HG03521 (cell line): ENCODE measurements around the gene PER2.
"Not testable (repeated sequence)": the region's sequence is repeated elsewhere in the genome, so short reads cannot be mapped to it uniquely, and the experiment has no call there.

Experiments
- ATAC-seq: cut with Tn5 transposase; IDR thresholded peaks from one replicate; pipeline ENCODE4 v1.9.1; 2021; ENCODE audit warnings: mild to moderate bottlenecking, moderate library complexity; ENCODE audit not compliant: unreplicated experiment

The PER2 gene, protein sequence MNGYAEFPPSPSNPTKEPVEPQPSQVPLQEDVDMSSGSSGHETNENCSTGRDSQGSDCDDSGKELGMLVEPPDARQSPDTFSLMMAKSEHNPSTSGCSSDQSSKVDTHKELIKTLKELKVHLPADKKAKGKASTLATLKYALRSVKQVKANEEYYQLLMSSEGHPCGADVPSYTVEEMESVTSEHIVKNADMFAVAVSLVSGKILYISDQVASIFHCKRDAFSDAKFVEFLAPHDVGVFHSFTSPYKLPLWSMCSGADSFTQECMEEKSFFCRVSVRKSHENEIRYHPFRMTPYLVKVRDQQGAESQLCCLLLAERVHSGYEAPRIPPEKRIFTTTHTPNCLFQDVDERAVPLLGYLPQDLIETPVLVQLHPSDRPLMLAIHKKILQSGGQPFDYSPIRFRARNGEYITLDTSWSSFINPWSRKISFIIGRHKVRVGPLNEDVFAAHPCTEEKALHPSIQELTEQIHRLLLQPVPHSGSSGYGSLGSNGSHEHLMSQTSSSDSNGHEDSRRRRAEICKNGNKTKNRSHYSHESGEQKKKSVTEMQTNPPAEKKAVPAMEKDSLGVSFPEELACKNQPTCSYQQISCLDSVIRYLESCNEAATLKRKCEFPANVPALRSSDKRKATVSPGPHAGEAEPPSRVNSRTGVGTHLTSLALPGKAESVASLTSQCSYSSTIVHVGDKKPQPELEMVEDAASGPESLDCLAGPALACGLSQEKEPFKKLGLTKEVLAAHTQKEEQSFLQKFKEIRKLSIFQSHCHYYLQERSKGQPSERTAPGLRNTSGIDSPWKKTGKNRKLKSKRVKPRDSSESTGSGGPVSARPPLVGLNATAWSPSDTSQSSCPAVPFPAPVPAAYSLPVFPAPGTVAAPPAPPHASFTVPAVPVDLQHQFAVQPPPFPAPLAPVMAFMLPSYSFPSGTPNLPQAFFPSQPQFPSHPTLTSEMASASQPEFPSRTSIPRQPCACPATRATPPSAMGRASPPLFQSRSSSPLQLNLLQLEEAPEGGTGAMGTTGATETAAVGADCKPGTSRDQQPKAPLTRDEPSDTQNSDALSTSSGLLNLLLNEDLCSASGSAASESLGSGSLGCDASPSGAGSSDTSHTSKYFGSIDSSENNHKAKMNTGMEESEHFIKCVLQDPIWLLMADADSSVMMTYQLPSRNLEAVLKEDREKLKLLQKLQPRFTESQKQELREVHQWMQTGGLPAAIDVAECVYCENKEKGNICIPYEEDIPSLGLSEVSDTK (N-terminal part only)

DNA sequence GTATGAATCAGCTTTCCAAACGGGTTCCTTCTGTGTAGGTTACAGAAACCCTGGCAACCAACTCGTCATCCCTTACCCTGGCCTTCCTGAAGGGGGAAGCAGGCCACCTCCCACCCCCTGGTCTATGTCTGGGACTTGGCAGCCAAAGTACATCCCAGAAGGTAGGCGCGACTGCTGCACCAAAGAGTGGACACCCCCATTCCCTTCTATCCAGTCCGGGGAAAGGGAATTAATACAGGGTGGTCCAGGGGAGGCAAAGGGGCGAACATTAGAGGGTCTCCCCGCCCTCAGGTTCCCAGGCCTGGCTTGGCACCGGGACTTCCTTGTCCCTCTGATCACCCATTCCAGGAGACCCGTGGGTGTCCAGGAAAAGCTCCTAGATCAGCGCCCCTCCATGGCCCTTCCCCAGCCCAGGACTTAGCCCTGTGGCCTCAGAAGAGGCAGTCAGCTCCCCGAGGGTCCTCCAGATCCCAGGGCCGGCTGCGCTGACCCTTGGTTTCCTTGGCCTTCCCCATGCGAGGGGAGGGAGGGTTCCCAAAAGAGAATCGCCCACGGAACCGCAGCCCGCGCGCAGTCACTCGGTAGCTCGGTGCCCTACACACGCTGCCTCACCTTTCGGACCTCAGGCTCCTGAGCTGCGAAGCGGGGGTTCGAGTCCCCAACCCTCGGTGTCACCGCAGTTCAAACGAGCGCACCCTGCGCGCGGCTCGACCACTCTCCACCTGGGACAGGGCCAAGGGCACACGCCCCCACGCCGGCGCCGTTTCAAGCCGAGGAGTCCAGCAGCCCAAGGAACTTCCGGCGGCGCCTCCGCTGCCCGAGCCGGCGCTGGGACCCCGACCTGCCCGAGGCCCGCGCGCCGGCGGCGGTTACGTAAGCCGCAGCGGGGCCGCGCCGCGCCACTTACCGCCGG is at the start of gene PER2:
Gene PER2, minus strand, starts transcription at position 874 of the 913 bp plus-strand sequence. CDS start 10,674 bp downstream, outside the sequence.
- ATAC-seq: no peak

DNA sequence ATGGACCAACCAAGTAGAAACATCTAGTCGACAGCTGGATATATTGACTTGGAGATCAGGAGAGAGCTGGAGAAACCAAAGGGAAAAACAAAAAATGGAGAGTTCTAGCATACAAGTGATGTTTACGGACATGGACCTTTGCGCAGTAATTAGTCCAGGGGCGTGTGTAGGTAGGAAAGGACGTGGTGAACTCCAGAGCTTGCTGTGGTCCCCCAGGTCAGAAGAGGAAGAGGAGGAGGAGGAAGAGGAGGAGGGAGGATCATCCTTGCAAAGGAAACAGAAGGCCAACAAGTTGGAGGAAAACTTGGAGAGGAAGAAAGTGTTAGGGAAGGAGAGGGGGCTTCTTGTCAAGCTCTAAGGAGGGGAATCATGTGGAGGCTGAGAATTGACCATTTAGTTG is 49.4 kb upstream of the PER2 start:
- no peak for ATAC-seq

DNA sequence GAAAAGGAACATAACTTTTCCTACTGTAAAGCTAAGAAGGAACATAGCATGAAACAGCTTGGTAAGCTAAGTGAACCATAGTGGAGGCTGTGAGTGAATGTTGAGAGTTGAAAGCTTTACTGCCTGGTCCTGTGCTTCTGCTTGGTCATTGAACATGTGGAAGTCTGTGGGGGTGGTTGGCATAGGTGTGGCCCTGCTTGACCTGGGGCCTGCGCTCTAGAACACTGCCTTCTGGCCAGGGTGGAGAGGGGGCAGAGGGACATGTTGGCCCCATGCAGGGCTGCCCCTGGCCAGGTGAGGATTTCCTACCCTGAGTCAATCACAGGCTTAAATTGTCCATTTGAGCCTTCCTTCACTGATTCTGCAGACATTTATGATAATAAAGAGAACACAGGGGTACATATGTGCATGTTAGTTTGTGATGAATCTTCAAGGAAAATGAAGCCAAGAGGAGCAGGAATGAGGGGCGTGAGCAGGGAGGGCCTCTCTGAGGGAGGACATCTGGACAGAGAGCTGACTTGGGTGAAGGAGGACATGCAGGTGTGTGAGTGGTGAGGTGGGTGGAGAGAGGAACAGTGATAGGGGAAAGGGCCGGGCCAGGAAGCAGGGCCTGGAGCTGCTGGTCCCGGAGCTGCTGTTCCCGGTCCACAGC is 48.5 kb upstream of the PER2 start:
- no peak for ATAC-seq

DNA sequence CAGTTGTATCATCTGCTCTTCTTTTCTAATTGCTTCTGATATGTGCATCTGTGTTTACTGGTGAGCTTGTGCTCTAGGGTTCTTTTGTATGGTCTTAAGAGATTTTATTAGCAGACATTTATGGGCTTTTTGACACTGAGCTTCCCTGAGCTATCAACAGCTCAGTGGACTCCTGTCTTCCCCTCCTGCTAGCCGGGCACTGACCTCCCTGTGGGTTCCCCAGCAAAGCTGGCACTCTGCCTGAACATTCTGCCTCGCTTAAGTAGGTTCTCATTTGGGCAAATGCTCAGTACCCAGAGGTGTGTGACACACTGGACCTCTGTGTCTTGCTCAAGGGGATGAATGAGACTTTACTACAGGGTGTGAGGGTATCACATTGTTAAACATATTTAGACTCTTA is 47.7 kb upstream of the PER2 start:
- ATAC-seq: no peak

DNA sequence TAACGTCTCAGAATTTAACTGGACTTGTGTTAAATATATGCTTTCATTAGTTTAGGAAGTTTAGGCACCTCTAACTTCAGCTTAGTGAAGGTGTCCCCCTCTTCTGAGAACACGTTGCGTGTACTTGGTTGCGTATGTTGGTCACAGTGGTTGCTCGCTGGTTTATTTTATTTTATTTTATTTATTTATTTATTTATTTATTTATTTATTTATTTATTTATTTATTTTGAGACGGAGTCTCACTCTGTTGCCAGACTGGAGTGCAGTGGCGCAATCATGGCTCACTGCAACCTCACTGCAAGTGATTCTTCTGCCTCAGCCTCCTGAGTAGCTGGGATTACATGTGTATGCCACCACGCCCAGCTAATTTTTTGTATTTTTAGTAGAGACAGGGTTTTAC is 47.2 kb upstream of the PER2 start:
- not testable (repeated sequence) for ATAC-seq

DNA sequence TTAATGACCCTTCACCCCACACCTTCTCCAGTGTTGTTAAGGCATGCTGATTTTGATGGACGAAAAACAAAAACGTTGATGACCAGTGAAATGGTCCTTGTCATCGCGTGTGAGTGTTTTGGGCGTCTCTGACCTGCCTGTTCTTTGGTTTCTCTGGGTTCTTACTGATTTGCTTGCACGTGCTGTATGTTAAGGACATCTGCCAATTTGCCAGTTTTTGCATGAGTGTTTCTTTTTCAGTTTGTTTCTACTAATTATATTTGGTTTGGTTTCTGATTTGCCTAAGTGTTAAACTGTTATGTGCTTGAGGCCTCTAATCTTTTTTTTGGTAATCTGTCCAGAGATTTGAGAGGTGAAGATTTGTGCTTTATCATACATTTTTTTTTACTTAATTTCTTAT is 46.5 kb upstream of the PER2 start:
- ATAC-seq: no peak

DNA sequence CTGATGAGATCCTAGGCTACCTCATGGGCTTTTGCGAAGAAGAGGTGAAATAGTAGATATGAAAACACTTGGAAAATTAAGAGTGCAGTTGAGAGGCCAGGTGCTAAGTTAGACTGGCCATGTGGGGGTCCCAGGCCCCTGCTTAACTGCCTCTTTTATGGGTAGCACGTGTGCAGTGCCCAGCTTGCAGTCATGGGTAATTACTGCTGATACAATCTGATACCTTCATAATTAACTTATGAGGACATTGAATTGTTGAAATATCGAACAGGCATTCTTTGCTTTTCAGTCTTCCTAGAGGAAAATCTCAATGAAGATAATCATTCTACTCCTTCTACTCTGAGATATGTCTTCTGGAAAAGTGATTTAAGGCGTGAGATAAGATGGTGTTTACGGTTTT is 43.5 kb upstream of the PER2 start:
- ATAC-seq: no peak

DNA sequence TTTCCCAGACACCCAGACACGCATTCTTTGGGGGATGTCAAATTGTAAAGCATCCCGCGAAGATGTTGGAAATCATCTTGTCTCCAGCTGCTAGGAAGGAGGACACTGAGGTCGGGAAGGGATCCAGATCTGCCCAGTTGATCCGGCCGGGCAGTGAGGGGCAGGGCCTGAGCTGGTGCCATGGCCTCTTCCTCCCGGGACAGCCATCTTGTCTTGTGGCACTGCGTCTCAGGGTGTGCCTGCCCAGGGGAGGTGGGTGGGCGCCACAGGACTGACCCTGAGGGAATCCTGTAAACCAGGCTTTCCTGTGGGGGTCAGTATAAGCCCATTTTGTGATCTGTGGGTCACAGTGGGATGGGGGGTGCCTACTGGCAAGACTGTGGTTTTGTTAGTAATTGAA is 42.0 kb upstream of the PER2 start:
- ATAC-seq: no peak

DNA sequence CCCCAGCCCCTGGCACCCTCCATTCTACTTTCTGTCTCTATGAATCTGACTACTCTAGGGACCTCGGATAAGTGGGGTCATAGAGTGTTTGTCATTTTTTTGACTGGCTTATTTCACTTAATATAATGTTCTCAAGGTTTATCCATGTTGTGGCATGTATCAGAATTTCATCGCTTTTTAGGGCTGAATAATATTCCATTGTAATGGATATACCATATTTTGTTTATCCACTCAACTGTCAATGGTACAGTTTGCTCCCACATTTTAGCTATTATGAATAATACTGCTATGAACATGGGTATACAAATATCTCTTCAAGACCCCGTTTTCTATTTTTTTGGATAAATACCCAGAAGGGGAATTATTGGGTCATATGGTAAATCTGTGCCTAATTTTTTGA is 39.3 kb upstream of the PER2 start:
- ATAC-seq: no peak

DNA sequence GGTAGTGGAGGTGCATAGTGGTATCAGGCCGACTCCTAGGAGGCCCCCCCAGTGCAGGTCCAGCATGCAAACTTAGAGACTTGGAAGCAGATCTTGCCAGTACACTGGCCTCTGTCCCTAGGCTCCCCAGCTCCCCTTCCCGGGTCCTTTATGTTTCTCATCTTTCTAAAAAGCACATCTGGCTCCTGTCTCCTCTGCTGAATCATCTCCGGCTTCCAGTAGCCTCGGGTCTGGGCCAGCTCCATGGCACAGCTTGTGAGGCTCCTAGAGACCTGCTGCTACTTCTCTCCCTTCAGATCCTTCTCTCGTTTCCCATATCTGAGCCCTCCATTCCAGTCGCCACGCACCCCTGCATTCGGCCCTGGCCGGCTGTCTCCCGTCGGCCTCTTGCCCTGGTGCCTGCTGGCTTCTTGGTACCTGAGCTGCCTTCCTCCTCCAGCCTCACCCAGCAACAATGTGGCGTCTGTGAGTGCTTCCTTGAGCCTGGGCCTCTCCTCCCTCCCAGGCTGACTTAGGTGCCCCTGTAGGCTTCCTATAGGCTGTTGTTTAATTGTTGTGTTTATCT is 38.5 kb upstream of the PER2 start:
- ATAC-seq: no peak

DNA sequence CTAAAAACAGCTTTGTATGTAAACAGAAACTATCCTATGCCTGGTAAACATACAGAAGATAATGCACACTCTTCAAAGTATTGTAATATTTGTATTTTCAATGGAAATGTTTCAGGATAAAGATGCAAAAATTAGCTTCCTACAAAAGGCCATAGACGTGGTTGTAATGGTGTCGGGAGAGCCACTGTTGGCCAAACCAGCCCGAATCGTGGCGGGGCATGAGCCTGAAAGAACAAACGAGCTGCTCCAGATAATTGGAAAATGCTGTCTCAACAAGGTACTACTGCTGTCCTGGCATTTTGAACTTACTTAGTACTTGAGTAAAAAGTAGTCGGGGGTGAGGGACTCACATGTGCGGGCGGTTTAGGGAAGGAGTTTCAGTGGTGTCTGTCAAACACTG is 37.3 kb upstream of the PER2 start:
- ATAC-seq: no peak

DNA sequence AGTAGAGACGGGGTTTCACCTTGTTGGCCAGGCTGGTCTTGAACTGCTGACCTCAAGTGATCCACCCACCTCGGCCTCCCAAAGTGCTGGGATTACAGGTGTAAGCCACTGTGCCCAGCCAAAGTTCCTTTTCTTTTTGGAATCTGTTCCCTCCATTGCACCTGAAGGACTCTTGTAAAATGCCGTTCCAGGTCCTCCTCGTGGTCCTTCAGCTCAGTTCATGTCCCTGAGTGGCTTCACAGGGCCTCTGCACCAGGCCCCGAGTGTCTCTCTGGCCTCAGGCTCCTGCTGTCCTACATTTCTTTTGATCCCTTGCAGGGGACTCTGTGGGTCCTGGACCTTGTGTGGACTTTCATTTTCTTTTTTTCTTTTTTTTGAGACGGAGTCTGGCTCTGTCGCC is 35.8 kb upstream of the PER2 start:
- not testable (repeated sequence) for ATAC-seq

DNA sequence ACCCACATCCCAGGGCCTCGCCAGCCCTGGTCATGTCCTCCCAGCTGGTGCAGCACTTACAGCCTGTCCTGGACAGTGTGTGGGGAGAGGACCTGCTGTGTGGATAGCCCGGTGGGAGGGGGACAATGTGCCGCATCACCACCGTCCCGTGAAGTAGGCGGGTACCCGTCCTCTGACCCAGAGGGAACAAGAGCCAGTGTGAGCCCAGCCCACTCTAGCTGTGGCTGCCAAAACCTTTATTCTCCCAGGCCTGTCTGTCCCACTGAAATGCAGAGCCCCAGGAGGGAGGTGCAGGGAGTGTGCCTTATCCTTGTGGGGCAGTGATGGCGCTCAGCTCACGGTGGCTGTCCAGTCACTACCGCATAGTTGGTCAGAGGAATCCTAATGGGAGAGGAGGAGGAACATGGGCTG is 33.6 kb upstream of the PER2 start:
- ATAC-seq: no peak

DNA sequence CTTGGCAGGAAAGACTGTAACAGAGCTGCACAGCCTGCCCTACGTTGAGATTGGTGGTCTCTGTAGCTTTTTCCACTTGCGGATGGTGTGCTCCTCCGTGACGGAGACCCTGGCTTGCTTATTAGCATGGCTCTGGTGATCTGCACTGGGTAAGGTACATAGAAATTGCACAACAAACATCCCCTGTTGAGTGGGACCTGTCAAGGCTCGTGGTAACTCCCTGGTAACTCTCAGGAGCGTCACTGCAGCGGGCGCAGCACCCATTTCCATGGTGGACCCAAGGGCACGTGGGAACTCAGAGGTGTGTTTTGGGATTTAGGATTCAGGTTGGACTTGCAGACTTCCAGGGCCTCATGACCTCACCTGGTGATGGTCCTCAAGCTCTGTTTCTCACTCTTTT is 33.1 kb upstream of the PER2 start:
- ATAC-seq: no peak

DNA sequence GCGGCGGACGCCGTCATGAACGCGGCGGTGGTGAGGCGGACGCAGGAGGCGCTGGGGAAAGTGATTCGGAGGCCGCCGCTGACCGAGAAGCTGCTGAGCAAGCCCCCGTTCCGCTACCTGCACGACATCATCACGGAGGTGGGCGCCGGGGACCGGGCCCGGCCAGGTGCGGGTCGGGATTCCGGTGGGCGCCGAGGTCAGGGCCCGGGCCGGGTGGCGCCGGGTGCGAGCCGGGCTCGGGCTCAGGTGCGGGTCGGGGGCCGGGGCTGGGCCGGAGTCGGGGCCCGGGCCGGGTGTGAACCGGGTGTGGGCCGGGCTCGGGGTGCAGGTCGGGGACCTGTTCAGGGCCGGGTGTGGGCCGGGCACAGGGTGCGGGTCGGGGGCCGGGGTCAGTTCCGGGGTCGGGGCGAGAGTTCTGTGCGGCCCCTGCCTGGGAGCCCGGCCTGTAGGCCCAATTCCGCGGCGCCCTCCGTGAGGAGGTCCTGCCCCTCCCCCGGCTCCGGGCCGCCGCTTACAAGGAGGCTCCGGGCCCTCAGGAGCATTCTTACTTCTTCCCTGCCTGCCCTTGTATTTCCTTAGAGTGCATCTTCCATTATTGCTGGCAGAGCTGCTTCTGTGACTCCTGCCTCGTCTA is 32.4 kb upstream of the PER2 start:
- ATAC-seq: peak; percentile 35

DNA sequence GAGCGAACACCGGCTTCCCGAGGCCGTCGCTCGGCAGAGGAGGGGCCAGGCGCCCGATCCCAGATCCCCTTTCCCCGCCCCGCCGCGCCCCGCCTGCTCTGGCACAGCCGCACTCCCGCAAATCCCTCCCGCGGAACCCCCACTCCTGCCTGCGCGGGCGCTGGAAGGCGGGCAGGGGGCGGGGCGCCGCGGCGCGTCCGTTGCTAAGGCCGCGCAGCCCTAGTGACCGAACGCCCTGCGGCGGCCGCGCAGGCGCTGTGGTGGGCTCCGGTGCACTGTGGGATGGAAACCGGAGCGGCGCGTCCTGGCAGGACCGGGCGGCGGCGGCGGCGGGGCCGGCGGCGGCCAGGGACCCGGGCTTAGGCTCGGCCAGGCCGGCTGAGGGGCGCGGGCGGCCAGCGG is 31.8 kb upstream of the PER2 start, which contains the start of gene TRAF3IP1:
Gene TRAF3IP1, plus strand, starts transcription at position 273 of the 402 bp plus-strand sequence. CDS start 145 bp downstream, outside the sequence.
- peak; percentile 94 for ATAC-seq

DNA sequence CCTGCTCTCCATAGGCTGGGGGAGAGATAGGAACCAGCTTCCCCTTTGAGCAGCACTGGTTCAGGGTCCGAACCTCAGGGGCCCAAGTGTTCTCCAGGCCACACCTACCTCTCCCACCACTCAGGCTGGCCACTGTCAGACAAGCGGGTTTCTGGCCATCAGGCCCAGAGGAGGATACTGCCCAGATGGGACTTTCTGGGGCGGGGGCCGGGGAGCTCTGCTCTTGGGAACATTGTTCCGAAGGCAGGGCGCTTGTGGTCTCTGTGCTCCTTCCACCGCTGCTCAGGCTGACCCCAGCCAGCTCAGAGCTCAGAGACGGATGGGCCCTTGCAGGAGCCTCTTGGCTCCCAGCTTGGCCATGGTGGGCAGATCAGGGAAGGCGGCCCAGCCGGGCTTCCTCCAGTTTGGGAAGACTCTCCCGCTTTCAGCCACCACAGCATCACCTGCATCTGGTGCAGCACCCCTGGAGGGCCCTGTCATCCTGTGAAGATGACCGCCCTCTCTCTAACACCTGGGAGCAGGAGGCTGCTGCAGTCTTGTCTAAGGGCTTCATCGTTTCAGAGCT is 26.7 kb upstream of the PER2 start:
- no peak for ATAC-seq

DNA sequence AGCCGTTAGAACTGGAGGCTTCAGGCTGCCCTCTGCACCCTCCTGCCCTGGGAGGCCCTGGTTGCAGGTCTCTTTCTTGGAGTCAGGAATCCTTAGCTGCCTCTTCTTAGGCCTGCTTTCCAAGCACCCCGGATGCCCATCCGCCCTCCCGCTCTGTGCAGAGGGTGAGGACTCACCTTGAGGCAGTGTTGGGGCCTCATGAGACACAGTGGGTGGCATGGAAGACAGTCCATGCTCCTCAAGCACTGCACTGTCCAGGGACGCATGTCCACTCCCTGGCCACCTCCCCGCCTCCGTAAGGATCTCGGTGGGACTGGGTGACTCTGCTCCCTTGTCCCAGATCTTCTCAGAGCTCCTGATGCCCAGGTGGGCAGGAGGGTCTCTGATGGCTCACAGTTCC is 26.2 kb upstream of the PER2 start:
- ATAC-seq: no peak

DNA sequence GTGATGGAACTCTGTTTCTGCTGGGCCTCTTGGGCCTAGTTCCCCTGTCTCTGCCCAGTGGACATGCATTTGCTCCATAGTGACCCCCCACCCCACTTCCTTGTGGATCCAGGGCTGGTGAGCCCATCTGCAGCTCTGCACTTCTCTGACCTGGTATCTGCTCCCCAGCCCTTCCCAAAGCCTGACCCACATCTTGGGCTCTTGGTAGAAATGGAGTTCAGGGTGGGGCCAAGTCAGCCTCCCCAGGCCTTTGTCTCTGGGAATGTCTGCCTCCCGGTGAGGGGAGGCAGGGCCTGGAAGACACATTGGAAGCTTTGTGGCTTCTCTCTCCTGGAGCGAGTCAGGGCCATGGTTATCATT is 25.6 kb upstream of the PER2 start:
- no peak for ATAC-seq
